ENCODE results near the gene DYNC1I1.

Gene DYNC1I1

GRCh38 chr7:96118449-96119001, 346.2 kb downstream of the DYNC1I1 start:
- H3K4me3 ChIP-seq (ENCODE audit: low read length, poor library complexity, severe bottlenecking) = no peak overlapping the region
- no peaks in the 10 kb centered on the region for H3K27me3 ChIP-seq (ENCODE audit: insufficient read depth, low read length, poor library complexity, severe bottlenecking)
- no peaks in the 10 kb centered on the region for H3K9me2 ChIP-seq (replicated peaks; ENCODE audit: low read depth, low read length)
- H3K9ac ChIP-seq (ENCODE audit: low read depth, low read length, poor library complexity, severe bottlenecking) = no peak overlapping the region
- no peak overlapping the region for H2AFZ ChIP-seq (ENCODE audit: low read length)
- H3K79me2 ChIP-seq (ENCODE audit: insufficient read depth, low read length) = no peaks in the 10 kb centered on the region
- no peaks in the 10 kb centered on the region for H3K9me3 ChIP-seq (ENCODE audit: insufficient read depth, low read depth, low read length)
- H3K4me2 ChIP-seq (ENCODE audit: low read depth, low read length, poor library complexity, severe bottlenecking) = no peak overlapping the region
- no peaks in the 10 kb centered on the region for H3F3A ChIP-seq (ENCODE audit: low read depth)
- peaks cover 21% of the 10 kb centered on the region for H3K36me3 ChIP-seq (ENCODE audit: insufficient read depth, low read length)
- no peaks in the 10 kb centered on the region for H3K4me1 ChIP-seq (ENCODE audit: insufficient read depth, low read length, poor library complexity, severe bottlenecking)
- no peaks in the 10 kb centered on the region for H4K20me1 ChIP-seq (ENCODE audit: insufficient read depth, low read length, poor library complexity, severe bottlenecking)
- no peak for TF ChIP-seq EZH2phosphoT487 (IDR thresholded peaks at IDR 0.05; ENCODE audit: borderline replicate concordance)
- TF ChIP-seq, protein P1, sequence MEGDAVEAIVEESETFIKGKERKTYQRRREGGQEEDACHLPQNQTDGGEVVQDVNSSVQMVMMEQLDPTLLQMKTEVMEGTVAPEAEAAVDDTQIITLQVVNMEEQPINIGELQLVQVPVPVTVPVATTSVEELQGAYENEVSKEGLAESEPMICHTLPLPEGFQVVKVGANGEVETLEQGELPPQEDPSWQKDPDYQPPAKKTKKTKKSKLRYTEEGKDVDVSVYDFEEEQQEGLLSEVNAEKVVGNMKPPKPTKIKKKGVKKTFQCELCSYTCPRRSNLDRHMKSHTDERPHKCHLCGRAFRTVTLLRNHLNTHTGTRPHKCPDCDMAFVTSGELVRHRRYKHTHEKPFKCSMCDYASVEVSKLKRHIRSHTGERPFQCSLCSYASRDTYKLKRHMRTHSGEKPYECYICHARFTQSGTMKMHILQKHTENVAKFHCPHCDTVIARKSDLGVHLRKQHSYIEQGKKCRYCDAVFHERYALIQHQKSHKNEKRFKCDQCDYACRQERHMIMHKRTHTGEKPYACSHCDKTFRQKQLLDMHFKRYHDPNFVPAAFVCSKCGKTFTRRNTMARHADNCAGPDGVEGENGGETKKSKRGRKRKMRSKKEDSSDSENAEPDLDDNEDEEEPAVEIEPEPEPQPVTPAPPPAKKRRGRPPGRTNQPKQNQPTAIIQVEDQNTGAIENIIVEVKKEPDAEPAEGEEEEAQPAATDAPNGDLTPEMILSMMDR (conservative IDR thresholded peaks at IDR 0.05; ENCODE audit: low read length) = no peak

GRCh38 chr7:96120445-96121225, 348.3 kb downstream of the DYNC1I1 start:
- H3K9me2 ChIP-seq (replicated peaks; ENCODE audit: low read depth, low read length) = no peaks in the 10 kb centered on the region
- no peak overlapping the region for H3K4me3 ChIP-seq (ENCODE audit: low read length, poor library complexity, severe bottlenecking)
- H3K9ac ChIP-seq (ENCODE audit: low read depth, low read length, poor library complexity, severe bottlenecking) = no peak overlapping the region
- H3K4me1 ChIP-seq (ENCODE audit: insufficient read depth, low read length, poor library complexity, severe bottlenecking) = no peaks in the 10 kb centered on the region
- H3K4me2 ChIP-seq (ENCODE audit: low read depth, low read length, poor library complexity, severe bottlenecking) = no peak overlapping the region
- peaks cover 21% of the 10 kb centered on the region for H3K36me3 ChIP-seq (ENCODE audit: insufficient read depth, low read length)
- H3K79me2 ChIP-seq (ENCODE audit: insufficient read depth, low read length) = no peaks in the 10 kb centered on the region
- no peak overlapping the region for H2AFZ ChIP-seq (ENCODE audit: low read length)
- TF ChIP-seq, protein P1 (conservative IDR thresholded peaks at IDR 0.05; ENCODE audit: low read length) = no peak
- TF ChIP-seq EZH2phosphoT487 (IDR thresholded peaks at IDR 0.05; ENCODE audit: borderline replicate concordance) = no peak
- H4K20me1 ChIP-seq (ENCODE audit: insufficient read depth, low read length, poor library complexity, severe bottlenecking) = no peaks in the 10 kb centered on the region
- H3F3A ChIP-seq (ENCODE audit: low read depth) = no peaks in the 10 kb centered on the region
- H3K27me3 ChIP-seq (ENCODE audit: insufficient read depth, low read length, poor library complexity, severe bottlenecking) = no peaks in the 10 kb centered on the region
- H3K9me3 ChIP-seq (ENCODE audit: insufficient read depth, low read depth, low read length) = no peaks in the 10 kb centered on the region

GRCh38 chr7:96121752-96122151, 349.4 kb downstream of the DYNC1I1 start:
- Histone ChIP-seq H3K9ac (ENCODE audit: low read depth, low read length, poor library complexity, severe bottlenecking) (no peak overlapping the region), H3K4me2 (ENCODE audit: low read depth, low read length, poor library complexity, severe bottlenecking) (no peak overlapping the region)

More at GRCh38 chr7:96121752-96122151, 349.4 kb downstream of the DYNC1I1 start:
- Histone ChIP-seq H3K79me2 (ENCODE audit: insufficient read depth, low read length) (no peaks in the 10 kb centered on the region), H3F3A (ENCODE audit: low read depth) (no peaks in the 10 kb centered on the region), H3K4me1 (ENCODE audit: insufficient read depth, low read length, poor library complexity, severe bottlenecking) (no peaks in the 10 kb centered on the region), H3K27me3 (ENCODE audit: insufficient read depth, low read length, poor library complexity, severe bottlenecking) (no peaks in the 10 kb centered on the region), H2AFZ (ENCODE audit: low read length) (no peak overlapping the region), H3K9me2 (replicated peaks; ENCODE audit: low read depth, low read length) (no peaks in the 10 kb centered on the region), H3K9me3 (ENCODE audit: insufficient read depth, low read depth, low read length) (no peaks in the 10 kb centered on the region), H3K36me3 (ENCODE audit: insufficient read depth, low read length) (peaks cover 21% of the 10 kb centered on the region), H4K20me1 (ENCODE audit: insufficient read depth, low read length, poor library complexity, severe bottlenecking) (no peaks in the 10 kb centered on the region), H3K4me3 (ENCODE audit: low read length, poor library complexity, severe bottlenecking) (no peak overlapping the region)
- TF ChIP-seq, protein P1 (conservative IDR thresholded peaks at IDR 0.05; ENCODE audit: low read length) = no peak
- no peak for TF ChIP-seq EZH2phosphoT487 (IDR thresholded peaks at IDR 0.05; ENCODE audit: borderline replicate concordance)

Data from Loucy (cell line).